OCI-LY1 (cell line): Measurements from ENCODE around the gene SCAPER.

ENCODE experiments used
- H2AFZ ChIP-seq: fragments of 200-600 bp; sonication (generic), shearing (Covaris generic); 2 replicates; pipeline ENCODE4 v1.6.0; 2014; ENCODE audit warnings: antibody characterized with exemption, mild to moderate bottlenecking, low read length
- H3F3A ChIP-seq: fragments of 200-600 bp; sonication (generic), shearing (Covaris generic); 2 replicates; pipeline ENCODE4 v1.6.0; 2014; ENCODE audit warnings: mild to moderate bottlenecking, antibody characterized with exemption, low read length, moderate library complexity; ENCODE audit not compliant: insufficient read depth
- H3K27ac ChIP-seq: fragments of 200-600 bp; sonication (generic); 2 replicates; pipeline ENCODE4 v1.5.1; 2014; ENCODE audit warnings: low read length, mixed run types, mild to moderate bottlenecking, low read depth; ENCODE audit not compliant: poor library complexity, severe bottlenecking
- H3K27me3 ChIP-seq: fragments of 200-600 bp; sonication (generic); 2 replicates; pipeline ENCODE4 v1.6.0; 2014; ENCODE audit warnings: antibody characterized with exemption, mild to moderate bottlenecking, low read length, moderate library complexity; ENCODE audit not compliant: insufficient read depth
- H3K36me3 ChIP-seq: fragments of 200-600 bp; sonication (generic); 2 replicates; pipeline ENCODE4 v1.6.1; 2014; ENCODE audit warnings: mild to moderate bottlenecking, antibody characterized with exemption, low read length, moderate library complexity, mixed read lengths; ENCODE audit not compliant: insufficient read depth
- H3K4me1 ChIP-seq: fragments of 200-600 bp; sonication (generic); 2 replicates; pipeline ENCODE4 v1.5.1; 2014; ENCODE audit warnings: mild to moderate bottlenecking, low read length, moderate library complexity; ENCODE audit not compliant: insufficient read depth, severe bottlenecking
- H3K4me2 ChIP-seq: fragments of 200-600 bp; sonication (generic), shearing (Covaris generic); 2 replicates; pipeline ENCODE4 v1.6.1; 2014; ENCODE audit warnings: low read length
- H3K4me3 ChIP-seq: fragments of 200-600 bp; sonication (generic); 2 replicates; pipeline ENCODE4 v1.5.1; 2014; ENCODE audit warnings: low read length, low read depth, mild to moderate bottlenecking, mixed read lengths; ENCODE audit not compliant: poor library complexity, severe bottlenecking
- H3K79me2 ChIP-seq: fragments of 200-600 bp; shearing (Covaris generic); 2 replicates; pipeline ENCODE4 v1.6.1; 2016; ENCODE audit warnings: mixed run types, low read length, mixed read lengths; ENCODE audit not compliant: insufficient read depth
- H3K9ac ChIP-seq: fragments of 200-600 bp; sonication (generic), shearing (Covaris generic); 2 replicates; pipeline ENCODE4 v1.6.1; 2014; ENCODE audit warnings: mild to moderate bottlenecking, low read length, mixed read lengths
- H3K9me2 ChIP-seq: fragments of 200-600 bp; sonication (generic), shearing (Covaris generic); 2 replicates; pipeline ENCODE4 v1.6.1; 2014; ENCODE audit warnings: low read depth, mild to moderate bottlenecking, low read length, mixed read lengths
- H3K9me3 ChIP-seq: fragments of 200-600 bp; shearing (Covaris generic); 2 replicates; pipeline ENCODE4 v1.6.1; 2014; ENCODE audit warnings: low read length, mixed read lengths
- H4K20me1 ChIP-seq: fragments of 200-600 bp; sonication (generic), shearing (Covaris generic); 2 replicates; pipeline ENCODE4 v1.6.0; 2016; ENCODE audit warnings: mild to moderate bottlenecking, low read length; ENCODE audit not compliant: insufficient read depth
- EZH2 ChIP-seq: fragments of 200-600 bp; sonication (generic), shearing (Covaris generic); IDR thresholded peaks from 2 replicates; pipeline ENCODE4 v1.8.0; 2017; ENCODE audit warnings: borderline replicate concordance, mixed run types, mild to moderate bottlenecking, antibody characterized with exemption, low read length, moderate library complexity, mixed read lengths
- TF ChIP-seq, protein P1 (sequence below): fragments of 200-600 bp; sonication (generic), shearing (Covaris generic); IDR thresholded peaks from 2 replicates; pipeline ENCODE4 v1.5.1; 2017; ENCODE audit warnings: mild to moderate bottlenecking, antibody characterized with exemption, low read length, moderate library complexity, mixed read lengths

SCAPER gene

DNA sequence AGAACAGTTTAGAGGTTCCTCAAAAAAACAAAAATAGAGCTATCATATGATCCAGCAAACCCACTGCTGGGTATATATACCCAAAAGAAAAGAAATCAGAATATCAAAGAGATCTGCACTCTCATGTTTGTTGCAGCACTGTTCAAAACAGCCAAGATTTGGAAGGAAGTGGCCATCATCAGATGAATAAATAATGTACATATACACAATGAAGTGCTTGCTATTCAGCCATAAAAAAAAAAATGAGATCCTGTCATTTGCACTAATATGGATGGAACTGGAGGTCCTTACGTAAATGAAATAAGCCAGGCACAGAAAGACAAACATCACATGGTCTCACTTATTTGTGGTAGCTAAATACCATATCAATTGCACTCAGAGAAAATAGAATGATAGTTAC is 58.4 kb downstream of the SCAPER start:
- Histone ChIP-seq H3K9me2 (no peaks in the 10 kb centered on the region), H3K4me2 (no peak overlapping the region), H3K27me3 (no peaks in the 10 kb centered on the region), H3K9ac (no peak overlapping the region), H3K4me3 (no peak overlapping the region), H3K36me3 (no peaks in the 10 kb centered on the region; the same call in 1 of the 2 replicates), H3K4me1 (no peaks in the 10 kb centered on the region), H4K20me1 (no peaks in the 10 kb centered on the region), H3K9me3 (0 out of 2 replicates have a peak, but pooled peaks cover 5% of the 10 kb centered on the region), H3F3A (no peaks in the 10 kb centered on the region), H3K27ac (no peak overlapping the region), H2AFZ (no peak overlapping the region), H3K79me2 (no peaks in the 10 kb centered on the region)
- no peak for TF ChIP-seq EZH2
- TF ChIP-seq, protein P1, sequence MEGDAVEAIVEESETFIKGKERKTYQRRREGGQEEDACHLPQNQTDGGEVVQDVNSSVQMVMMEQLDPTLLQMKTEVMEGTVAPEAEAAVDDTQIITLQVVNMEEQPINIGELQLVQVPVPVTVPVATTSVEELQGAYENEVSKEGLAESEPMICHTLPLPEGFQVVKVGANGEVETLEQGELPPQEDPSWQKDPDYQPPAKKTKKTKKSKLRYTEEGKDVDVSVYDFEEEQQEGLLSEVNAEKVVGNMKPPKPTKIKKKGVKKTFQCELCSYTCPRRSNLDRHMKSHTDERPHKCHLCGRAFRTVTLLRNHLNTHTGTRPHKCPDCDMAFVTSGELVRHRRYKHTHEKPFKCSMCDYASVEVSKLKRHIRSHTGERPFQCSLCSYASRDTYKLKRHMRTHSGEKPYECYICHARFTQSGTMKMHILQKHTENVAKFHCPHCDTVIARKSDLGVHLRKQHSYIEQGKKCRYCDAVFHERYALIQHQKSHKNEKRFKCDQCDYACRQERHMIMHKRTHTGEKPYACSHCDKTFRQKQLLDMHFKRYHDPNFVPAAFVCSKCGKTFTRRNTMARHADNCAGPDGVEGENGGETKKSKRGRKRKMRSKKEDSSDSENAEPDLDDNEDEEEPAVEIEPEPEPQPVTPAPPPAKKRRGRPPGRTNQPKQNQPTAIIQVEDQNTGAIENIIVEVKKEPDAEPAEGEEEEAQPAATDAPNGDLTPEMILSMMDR = no peak

DNA sequence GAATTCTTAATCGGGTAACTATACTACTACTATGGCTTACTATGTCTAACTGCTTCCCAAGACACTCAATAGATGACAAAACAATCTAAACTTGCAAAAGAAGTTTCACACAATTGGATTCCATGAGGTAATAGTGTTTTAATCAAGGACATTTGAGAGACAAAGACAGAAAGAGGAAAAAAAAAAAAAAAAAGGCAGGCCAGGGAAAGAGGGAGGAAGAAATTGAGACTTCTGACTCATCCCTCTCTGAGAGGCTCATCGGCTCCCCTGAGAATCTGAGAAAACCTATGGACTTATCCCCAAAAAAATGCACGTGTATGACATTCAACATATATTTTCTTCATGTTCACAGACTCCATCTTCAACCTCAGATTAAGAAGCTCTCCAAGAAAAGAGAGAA is 61.0 kb downstream of the SCAPER start:
- Histone ChIP-seq H3K4me3 (no peak overlapping the region), H3K27ac (no peak overlapping the region), H3K9me3 (no peaks in the 10 kb centered on the region), H3K9ac (no peak overlapping the region), H3K4me1 (no peaks in the 10 kb centered on the region), H3K36me3 (no peaks in the 10 kb centered on the region), H2AFZ (no peak overlapping the region), H3F3A (no peaks in the 10 kb centered on the region), H3K79me2 (no peaks in the 10 kb centered on the region), H3K4me2 (no peak overlapping the region), H3K27me3 (no peaks in the 10 kb centered on the region), H4K20me1 (no peaks in the 10 kb centered on the region), H3K9me2 (no peaks in the 10 kb centered on the region)
- no peak for TF ChIP-seq EZH2
- TF ChIP-seq, protein P1 = no peak

DNA sequence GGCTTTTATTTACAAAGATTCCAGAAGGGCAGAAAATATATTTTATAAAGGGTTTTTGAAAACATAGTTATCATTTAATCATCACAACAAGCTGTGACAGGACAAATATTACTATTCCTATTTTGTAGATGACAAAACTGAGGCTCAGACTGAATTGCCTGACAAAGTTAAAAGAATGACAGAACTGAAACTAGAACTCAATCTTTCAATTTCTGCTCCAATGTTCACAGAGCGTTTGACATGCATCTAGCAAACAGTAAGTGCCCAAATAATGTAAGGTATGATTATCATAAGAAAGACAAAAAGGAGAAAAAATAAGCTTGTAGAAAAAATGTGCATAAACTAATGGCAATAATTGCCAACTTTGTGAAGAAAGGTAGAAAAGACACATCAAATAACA is 61.9 kb downstream of the SCAPER start:
- H3K4me3 ChIP-seq = no peak overlapping the region
- no peak overlapping the region for H3K9ac ChIP-seq
- H3K27ac ChIP-seq = no peak overlapping the region
- H3K9me3 ChIP-seq = no peaks in the 10 kb centered on the region
- H3K4me1 ChIP-seq = no peaks in the 10 kb centered on the region
- no peaks in the 10 kb centered on the region for H3K27me3 ChIP-seq
- H3F3A ChIP-seq = no peaks in the 10 kb centered on the region
- no peak overlapping the region for H3K4me2 ChIP-seq
- no peaks in the 10 kb centered on the region for H3K79me2 ChIP-seq
- H2AFZ ChIP-seq = no peak overlapping the region
- no peaks in the 10 kb centered on the region for H3K9me2 ChIP-seq
- no peaks in the 10 kb centered on the region for H4K20me1 ChIP-seq
- TF ChIP-seq EZH2 = no peak
- TF ChIP-seq, protein P1 = no peak
- no peaks in the 10 kb centered on the region for H3K36me3 ChIP-seq
